ENCODE data around the gene ZNF57. TPM values are rescaled to one million over a fixed set of nuclear protein-coding genes. Genes with fewer than 3 reads are reported as not detected.
A peak's percentile ranks its signal among the peaks of the same experiment; 100 is the strongest.
"Not testable (repeated sequence)": the region's sequence is repeated elsewhere in the genome, so short reads cannot be mapped to it uniquely, and the experiment has no call there.

ZNF57 gene
- total RNA-seq, 1 donor from 2014 or later, result 2.2 TPM

DNA sequence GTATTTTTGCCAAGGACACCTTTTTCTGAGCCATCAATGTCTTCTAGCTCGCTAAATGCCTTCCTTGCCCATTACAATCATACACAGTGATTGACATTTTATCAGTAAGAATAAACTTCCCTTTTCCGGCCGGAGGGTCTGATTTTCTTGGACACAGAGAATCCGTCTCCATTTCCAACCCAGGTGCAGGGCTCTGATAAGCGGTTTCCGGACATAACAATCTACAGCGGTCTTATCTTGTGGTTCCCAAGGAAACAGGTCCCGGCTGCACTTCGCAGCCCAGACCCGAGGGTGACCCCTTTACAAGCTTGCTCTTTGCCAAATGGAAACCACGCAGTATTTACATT, 49.2 kb downstream of the ZNF57 start:
- Mint-ChIP-seq H3K27me3 (ENCODE audit: insufficient read depth) (no peaks in the 10 kb centered on the region), H3K4me1 (ENCODE audit: low read depth) (peaks cover 20% of the 10 kb centered on the region), H3K9me3 (peaks cover 3% of the 10 kb centered on the region), H3K27ac (peak overlapping the region; percentile 90), H3K36me3 (ENCODE audit: low read depth) (peaks cover 6% of the 10 kb centered on the region), H3K4me3 (peak overlapping the region; percentile 95)
- DNase-seq (ENCODE audit: low spot score), result no peak
- intact Hi-C loops (cut with micrococcal nuclease), result loop anchor here (1.0 to 5.0 kb wide), 10 partner anchors 27 to 485 kb away; partner anchors contain the start of genes NCLN, SGTA, TLE5 and TLE6

- Mint-ChIP-seq H3K36me3 (ENCODE audit: low read depth) (peaks cover 6% of the 10 kb centered on the region), H3K27me3 (ENCODE audit: insufficient read depth) (no peaks in the 10 kb centered on the region), H3K4me3 (peak overlapping the region; percentile 95), H3K27ac (peak overlapping the region; percentile 90), H3K4me1 (ENCODE audit: low read depth) (peaks cover 20% of the 10 kb centered on the region), H3K9me3 (peaks cover 3% of the 10 kb centered on the region)
- DNase-seq (ENCODE audit: low spot score), result peak; percentile 99
- intact Hi-C loops (cut with micrococcal nuclease), result loop anchor here (1.0 to 5.0 kb wide), 11 partner anchors 27 to 485 kb away; partner anchors contain the start of genes NCLN, SGTA, TLE5 and TLE6
Observed at GRCh38 chr19:2950286-2951124, 49.8 kb downstream of the ZNF57 start.

DNA sequence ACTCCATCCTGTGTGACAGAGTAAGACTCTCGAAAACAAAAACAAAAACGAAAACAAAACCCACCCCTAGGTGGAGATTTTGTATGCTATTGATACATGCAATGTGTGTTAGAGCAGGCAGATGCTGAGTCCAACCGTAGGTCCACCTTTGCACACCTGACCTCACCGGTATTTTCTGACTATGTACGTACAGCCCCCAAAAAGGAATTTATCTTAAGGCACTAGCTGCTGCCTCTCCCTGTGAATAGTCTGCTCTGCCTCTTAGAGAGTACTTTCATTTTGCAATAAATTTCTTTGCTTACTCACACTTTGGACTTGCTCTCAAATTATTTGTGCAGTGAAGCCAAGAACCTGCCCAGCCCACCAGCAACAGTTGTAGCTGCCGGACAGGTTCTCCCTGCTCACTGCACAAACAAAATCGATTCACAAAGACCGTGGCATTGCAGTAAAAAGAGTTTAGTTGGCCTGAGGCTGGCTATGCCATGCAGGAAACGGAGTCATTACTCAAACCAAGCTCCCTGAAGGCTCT, 52.3 kb downstream of the ZNF57 start:
- peaks cover 4% of the 10 kb centered on the region for H3K36me3 Mint-ChIP-seq (ENCODE audit: low read depth)
- H3K4me3 Mint-ChIP-seq, result no peak overlapping the region
- no peak overlapping the region for H3K27ac Mint-ChIP-seq
- intact Hi-C loops (cut with micrococcal nuclease), result loop anchor here (5.0 kb wide), 1 partner anchor 209 kb away; no protein-coding TSS in a partner anchor
- no peaks in the 10 kb centered on the region for H3K27me3 Mint-ChIP-seq (ENCODE audit: insufficient read depth)
- DNase-seq (ENCODE audit: low spot score), result no peak
- H3K4me1 Mint-ChIP-seq (ENCODE audit: low read depth), result peaks cover 20% of the 10 kb centered on the region
- H3K9me3 Mint-ChIP-seq, result no peaks in the 10 kb centered on the region

- H3K4me1 Mint-ChIP-seq (ENCODE audit: low read depth), result peaks cover 3% of the 10 kb centered on the region
- no peak overlapping the region for H3K27ac Mint-ChIP-seq
- no peak for DNase-seq (ENCODE audit: low spot score)
- no peaks in the 10 kb centered on the region for H3K36me3 Mint-ChIP-seq (ENCODE audit: low read depth)
- intact Hi-C loops (cut with micrococcal nuclease), result no loop called here
- H3K9me3 Mint-ChIP-seq, result no peaks in the 10 kb centered on the region
- no peaks in the 10 kb centered on the region for H3K27me3 Mint-ChIP-seq (ENCODE audit: insufficient read depth)
- no peak overlapping the region for H3K4me3 Mint-ChIP-seq
Observed at GRCh38 chr19:2957160-2957559, 56.4 kb downstream of the ZNF57 start.

GRCh38 chr19:2960120-2960519, 59.4 kb downstream of the ZNF57 start:
- no peak overlapping the region for H3K4me3 Mint-ChIP-seq
- H3K36me3 Mint-ChIP-seq (ENCODE audit: low read depth), result no peaks in the 10 kb centered on the region
- H3K27me3 Mint-ChIP-seq (ENCODE audit: insufficient read depth), result no peaks in the 10 kb centered on the region
- no peaks in the 10 kb centered on the region for H3K9me3 Mint-ChIP-seq
- intact Hi-C loops (cut with micrococcal nuclease), result no loop called here
- no peak for DNase-seq (ENCODE audit: low spot score)
- H3K4me1 Mint-ChIP-seq (ENCODE audit: low read depth), result peaks cover 6% of the 10 kb centered on the region
- H3K27ac Mint-ChIP-seq, result no peak overlapping the region

- H3K27ac Mint-ChIP-seq, result no peak overlapping the region
- H3K9me3 Mint-ChIP-seq, result no peaks in the 10 kb centered on the region
- no peaks in the 10 kb centered on the region for H3K36me3 Mint-ChIP-seq (ENCODE audit: low read depth)
- H3K27me3 Mint-ChIP-seq (ENCODE audit: insufficient read depth), result no peaks in the 10 kb centered on the region
- intact Hi-C loops (cut with micrococcal nuclease), result loop anchor here (1.0 to 2.0 kb wide), 5 partner anchors 15 to 248 kb away; partner anchors contain the start of gene TLE6
- peaks cover 6% of the 10 kb centered on the region for H3K4me1 Mint-ChIP-seq (ENCODE audit: low read depth)
- no peak overlapping the region for H3K4me3 Mint-ChIP-seq
- DNase-seq (ENCODE audit: low spot score), result peak; percentile 57
Observed at GRCh38 chr19:2962018-2962670, 61.4 kb downstream of the ZNF57 start.

DNA sequence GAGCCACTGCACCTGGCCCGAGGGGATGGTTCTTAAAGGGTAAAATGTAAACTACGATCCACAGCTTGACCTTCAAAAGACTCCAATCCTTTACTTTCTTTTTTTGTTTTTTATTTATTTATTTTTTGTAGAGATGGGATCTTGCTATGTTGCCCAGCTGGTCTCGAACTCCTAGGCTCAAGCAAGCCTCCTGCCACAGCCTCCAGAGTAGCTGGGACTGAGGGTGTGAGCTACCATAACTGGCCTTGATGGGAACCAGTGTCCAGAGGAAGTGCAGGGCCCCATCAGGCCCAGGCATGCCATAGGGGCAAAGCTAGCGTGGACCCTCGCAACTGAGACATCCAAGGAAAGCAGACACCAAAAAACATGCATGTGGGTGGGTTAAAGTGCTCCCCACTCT, 62.4 kb downstream of the ZNF57 start:
- Mint-ChIP-seq H3K36me3 (ENCODE audit: low read depth) (no peaks in the 10 kb centered on the region), H3K27me3 (ENCODE audit: insufficient read depth) (no peaks in the 10 kb centered on the region), H3K4me1 (ENCODE audit: low read depth) (peaks cover 6% of the 10 kb centered on the region), H3K9me3 (no peaks in the 10 kb centered on the region), H3K4me3 (no peak overlapping the region), H3K27ac (no peak overlapping the region)
- intact Hi-C loops (cut with micrococcal nuclease), result loop anchor here (2.0 kb wide), 1 partner anchor 14 kb away; the partner anchor contains the start of gene TLE6
- DNase-seq (ENCODE audit: low spot score), result no peak

DNA sequence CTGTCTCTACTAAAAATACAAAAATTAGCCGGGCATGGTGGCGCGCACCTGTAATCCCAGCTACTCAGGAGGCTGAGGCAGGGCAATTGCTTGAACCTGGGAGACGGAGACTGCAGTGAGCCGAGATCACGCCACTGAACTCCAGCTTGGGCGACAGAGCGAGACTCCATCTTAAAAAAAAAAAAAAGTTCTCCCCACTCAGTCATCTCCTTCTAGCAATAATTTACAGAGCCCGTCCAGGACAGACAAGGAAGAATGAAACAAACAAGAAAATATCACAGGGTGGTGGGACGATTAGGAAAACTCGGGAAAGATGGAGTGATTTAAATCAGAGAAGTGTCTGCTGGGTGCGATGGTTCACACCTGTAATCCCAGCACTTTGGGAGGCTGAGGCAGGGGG, 62.9 kb downstream of the ZNF57 start:
- DNase-seq (ENCODE audit: low spot score); H3K36me3 Mint-ChIP-seq (ENCODE audit: low read depth); H3K4me1 Mint-ChIP-seq (ENCODE audit: low read depth); H3K4me3 Mint-ChIP-seq; H3K9me3 Mint-ChIP-seq; H3K27ac Mint-ChIP-seq; H3K27me3 Mint-ChIP-seq (ENCODE audit: insufficient read depth): not testable (repeated sequence)
- intact Hi-C loops (cut with micrococcal nuclease), result loop anchor here (2.0 kb wide), 1 partner anchor 13 kb away; the partner anchor contains the start of gene TLE6

DNA sequence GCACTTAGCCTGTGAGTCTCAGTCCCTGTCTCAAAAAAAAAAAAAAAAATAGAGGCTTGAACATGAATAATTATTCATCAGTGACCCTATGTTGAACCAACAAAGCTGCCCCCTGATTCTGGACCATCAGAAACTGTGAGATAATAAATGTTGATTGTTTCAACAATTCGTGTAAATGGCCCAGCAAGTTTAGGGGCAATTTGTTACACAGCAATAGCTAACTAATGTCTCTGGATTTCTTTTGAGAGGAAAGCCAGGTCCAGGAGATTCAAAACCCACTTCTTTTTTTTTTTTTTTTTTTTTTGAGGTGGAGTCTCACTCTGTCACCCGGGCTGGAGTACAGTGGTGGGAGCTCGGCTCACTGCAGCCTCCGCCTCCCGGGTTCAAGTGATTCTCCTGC, 64.1 kb downstream of the ZNF57 start:
- no peak for DNase-seq (ENCODE audit: low spot score)
- H3K27me3 Mint-ChIP-seq (ENCODE audit: insufficient read depth), result no peaks in the 10 kb centered on the region
- no peak overlapping the region for H3K27ac Mint-ChIP-seq
- no peak overlapping the region for H3K4me3 Mint-ChIP-seq
- H3K4me1 Mint-ChIP-seq (ENCODE audit: low read depth), result peaks cover 6% of the 10 kb centered on the region
- no peaks in the 10 kb centered on the region for H3K9me3 Mint-ChIP-seq
- intact Hi-C loops (cut with micrococcal nuclease), result no loop called here
- H3K36me3 Mint-ChIP-seq (ENCODE audit: low read depth), result no peaks in the 10 kb centered on the region

- Mint-ChIP-seq H3K36me3 (ENCODE audit: low read depth) (no peaks in the 10 kb centered on the region), H3K27ac (no peak overlapping the region), H3K27me3 (ENCODE audit: insufficient read depth) (peaks cover 5% of the 10 kb centered on the region), H3K9me3 (no peaks in the 10 kb centered on the region), H3K4me3 (no peak overlapping the region), H3K4me1 (ENCODE audit: low read depth) (no peaks in the 10 kb centered on the region)
- intact Hi-C loops (cut with micrococcal nuclease), result no loop called here
- DNase-seq (ENCODE audit: low spot score), result no peak
Observed at GRCh38 chr19:2967972-2968371, 67.2 kb downstream of the ZNF57 start.

Other genes with a start within 250 kb of the ZNF57 start
- gene GNG7, start 198.2 kb upstream of the ZNF57 start, total RNA-seq, result 0.07 and 0.13 TPM in 2 replicates
- gene DIRAS1, start 179.6 kb upstream of the ZNF57 start, total RNA-seq, result 0.05 TPM in 1 of 2 replicates, not detected in the other
- 50.3 and 51.6 TPM in 2 replicates for gene SLC39A3, start 160.9 kb upstream of the ZNF57 start, total RNA-seq
- 73.4 and 77.8 TPM in 2 replicates for gene SGTA, start 117.7 kb upstream of the ZNF57 start, total RNA-seq
- 190 and 195 TPM in 2 replicates for gene THOP1, start 115.4 kb upstream of the ZNF57 start, total RNA-seq
- gene ZNF554, start 81.1 kb upstream of the ZNF57 start, total RNA-seq, result 1.8 and 1.9 TPM in 2 replicates
- gene ZNF555, start 59.5 kb upstream of the ZNF57 start, total RNA-seq, result 0.37 and 0.65 TPM in 2 replicates
- gene ZNF556, start 33.6 kb upstream of the ZNF57 start, total RNA-seq, result not detected in 2 replicates
- gene ZNF77, start 44.0 kb downstream of the ZNF57 start, total RNA-seq, result 3.2 and 5.3 TPM in 2 replicates
- 0.57 and 0.83 TPM in 2 replicates for gene TLE6, start 76.6 kb downstream of the ZNF57 start, total RNA-seq
- gene TLE2, start 128.4 kb downstream of the ZNF57 start, total RNA-seq, result 0.78 and 1.1 TPM in 2 replicates
- gene TLE5, start 161.6 kb downstream of the ZNF57 start, total RNA-seq, result 378 and 399 TPM in 2 replicates
- gene GNA11, start 193.4 kb downstream of the ZNF57 start, total RNA-seq, result 4.1 and 5.7 TPM in 2 replicates
- 103 and 109 TPM in 2 replicates for gene GNA15, start 235.1 kb downstream of the ZNF57 start, total RNA-seq